ENCODE data around the gene TRIM65.

The TRIM65 gene

DNA sequence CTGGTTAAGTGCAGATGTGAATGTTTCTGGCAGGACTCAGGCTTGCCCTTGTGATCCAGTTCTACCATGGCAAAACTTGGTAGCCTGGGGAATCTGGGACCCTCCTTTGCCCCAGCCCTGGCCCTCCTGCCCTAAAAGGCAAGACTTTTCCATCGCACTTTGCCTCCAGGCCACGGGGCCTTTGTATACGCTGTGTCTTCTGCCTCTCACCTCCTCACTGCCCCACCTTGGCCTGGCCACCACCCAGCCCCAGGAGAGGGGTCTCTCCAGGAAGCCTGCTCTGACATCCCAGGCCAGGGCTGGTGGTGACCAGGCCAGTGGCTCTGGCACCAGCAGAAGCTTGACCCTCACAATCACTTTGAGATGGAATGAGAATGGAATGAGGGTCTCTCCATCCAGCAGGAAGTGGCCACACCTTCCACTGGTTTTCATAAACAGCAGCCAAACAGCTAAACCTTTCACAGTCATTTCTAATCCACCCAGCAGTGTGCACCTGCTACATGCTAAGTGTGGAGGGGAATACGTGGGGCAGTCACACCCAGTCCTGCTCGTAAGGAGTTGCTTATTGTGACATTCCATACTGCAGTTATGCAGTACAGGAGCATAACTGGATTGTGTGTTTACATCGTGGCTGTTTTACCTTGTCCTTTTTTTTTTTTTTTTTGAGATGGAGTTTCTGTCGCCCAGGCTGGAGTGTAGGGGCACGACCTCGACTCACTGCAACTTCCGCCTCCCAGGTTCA, 9.6 kb upstream of the TRIM65 start:
- Histone ChIP-seq H3K9ac (ENCODE audit: low read length in 5 of 5) (peak overlapping the region in 1 of 5 donors; percentile 25), H3K4me3 (ENCODE audit: low read depth in 1 of 5, low read length in 5 of 5) (no peak overlapping the region), H3K27me3 (ENCODE audit: control insufficient read depth in 5 of 5, insufficient read depth in 4 of 5, low read length in 5 of 5) (no peaks in the 10 kb centered on the region), H3K36me3 (ENCODE audit: control insufficient read depth in 5 of 5, insufficient read depth in 5 of 5, low read length in 5 of 5) (peaks cover 0 to 21% (median 15%) of the 10 kb centered on the region in 5 donors), H3K9me3 (ENCODE audit: control insufficient read depth in 5 of 5, low read length in 5 of 5) (no peaks in the 10 kb centered on the region), H3K27ac (ENCODE audit: low read depth, low read length) (no peak overlapping the region), H3K4me1 (ENCODE audit: control insufficient read depth in 5 of 5, insufficient read depth in 5 of 5, low read length in 5 of 5) (peaks cover 2 to 12% (median 10%) of the 10 kb centered on the region in 5 donors)

- peak within 1 kb of the TSS; percentile 55 to 79 (median 72) for H3K4me3 ChIP-seq (ENCODE audit: low read depth in 1 of 5, low read length in 5 of 5)
Measured at GRCh38 chr17:75904749-75905521, 8.2 kb upstream of the TRIM65 start, which contains the start of gene MRPL38. Gene MRPL38 (minus strand): TSS chr17:75904884. CDS start chr17:75904875, 9 bp downstream.

GRCh38 chr17:75902406-75902805, 5.7 kb upstream of the TRIM65 start:
- Histone ChIP-seq H3K4me3 (ENCODE audit: low read depth in 1 of 5, low read length in 5 of 5) (no peak overlapping the region), H3K4me1 (ENCODE audit: control insufficient read depth in 5 of 5, insufficient read depth in 5 of 5, low read length in 5 of 5) (peaks cover 2 to 25% (median 15%) of the 10 kb centered on the region in 5 donors), H3K9ac (ENCODE audit: low read length in 5 of 5) (no peak overlapping the region), H3K27me3 (ENCODE audit: control insufficient read depth in 5 of 5, insufficient read depth in 4 of 5, low read length in 5 of 5) (no peaks in the 10 kb centered on the region), H3K27ac (ENCODE audit: low read depth, low read length) (no peak overlapping the region), H3K36me3 (ENCODE audit: control insufficient read depth in 5 of 5, insufficient read depth in 5 of 5, low read length in 5 of 5) (peaks cover 0 to 52% (median 48%) of the 10 kb centered on the region in 5 donors), H3K9me3 (ENCODE audit: control insufficient read depth in 5 of 5, low read length in 5 of 5) (no peaks in the 10 kb centered on the region)

More at GRCh38 chr17:75904749-75905521, 8.2 kb upstream of the TRIM65 start, which contains the start of gene MRPL38:
- peaks cover 0 to 29% (median 28%) of the 10 kb centered on the region in 5 donors for H3K36me3 ChIP-seq (ENCODE audit: control insufficient read depth in 5 of 5, insufficient read depth in 5 of 5, low read length in 5 of 5)
- H3K9me3 ChIP-seq (ENCODE audit: control insufficient read depth in 5 of 5, low read length in 5 of 5), result no peaks in the 10 kb centered on the region
- H3K27ac ChIP-seq (ENCODE audit: low read depth, low read length), result peak within 1 kb of the TSS; percentile 74
- H3K4me1 ChIP-seq (ENCODE audit: control insufficient read depth in 5 of 5, insufficient read depth in 5 of 5, low read length in 5 of 5), result peaks cover 2 to 15% (median 11%) of the 10 kb centered on the region in 5 donors
- H3K9ac ChIP-seq (ENCODE audit: low read length in 5 of 5), result peak within 1 kb of the TSS in 4 of 5 donors; percentile 72 to 82 (median 79)
- H3K27me3 ChIP-seq (ENCODE audit: control insufficient read depth in 5 of 5, insufficient read depth in 4 of 5, low read length in 5 of 5), result no peaks in the 10 kb centered on the region

DNA sequence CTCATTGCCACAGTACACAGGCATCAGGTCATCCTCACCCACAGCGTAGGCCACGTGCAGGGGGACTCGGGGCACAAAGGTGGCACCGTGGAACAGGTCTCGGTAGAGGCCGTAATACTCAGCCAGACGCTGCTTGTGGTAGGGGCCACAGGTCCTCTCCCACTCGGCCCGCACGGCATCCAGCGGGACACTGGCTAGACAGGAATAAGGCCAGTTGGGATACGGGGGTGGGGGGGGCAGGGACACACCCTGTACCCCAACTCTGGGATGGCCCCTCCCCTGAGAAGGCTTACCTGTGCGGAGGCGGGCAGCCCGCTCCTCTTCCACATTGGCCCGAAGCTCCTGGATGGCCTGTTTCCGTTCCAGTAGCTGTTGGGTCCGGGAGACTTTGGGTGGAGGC, 5.0 kb upstream of the TRIM65 start:
- Histone ChIP-seq H3K9me3 (ENCODE audit: control insufficient read depth in 5 of 5, low read length in 5 of 5) (no peaks in the 10 kb centered on the region), H3K4me3 (ENCODE audit: low read depth in 1 of 5, low read length in 5 of 5) (no peak overlapping the region), H3K27ac (ENCODE audit: low read depth, low read length) (no peak overlapping the region), H3K36me3 (ENCODE audit: control insufficient read depth in 5 of 5, insufficient read depth in 5 of 5, low read length in 5 of 5) (peaks cover 0 to 52% (median 48%) of the 10 kb centered on the region in 5 donors), H3K27me3 (ENCODE audit: control insufficient read depth in 5 of 5, insufficient read depth in 4 of 5, low read length in 5 of 5) (no peaks in the 10 kb centered on the region), H3K9ac (ENCODE audit: low read length in 5 of 5) (no peak overlapping the region), H3K4me1 (ENCODE audit: control insufficient read depth in 5 of 5, insufficient read depth in 5 of 5, low read length in 5 of 5) (peaks cover 2 to 31% (median 19%) of the 10 kb centered on the region in 5 donors)

- H3K27ac ChIP-seq (ENCODE audit: low read depth, low read length), result no peak overlapping the region
- no peak overlapping the region for H3K4me3 ChIP-seq (ENCODE audit: low read depth in 1 of 5, low read length in 5 of 5)
- peaks cover 0 to 52% (median 48%) of the 10 kb centered on the region in 5 donors for H3K36me3 ChIP-seq (ENCODE audit: control insufficient read depth in 5 of 5, insufficient read depth in 5 of 5, low read length in 5 of 5)
- H3K9ac ChIP-seq (ENCODE audit: low read length in 5 of 5), result no peak overlapping the region
- peaks cover 2 to 34% (median 20%) of the 10 kb centered on the region in 5 donors for H3K4me1 ChIP-seq (ENCODE audit: control insufficient read depth in 5 of 5, insufficient read depth in 5 of 5, low read length in 5 of 5)
- H3K27me3 ChIP-seq (ENCODE audit: control insufficient read depth in 5 of 5, insufficient read depth in 4 of 5, low read length in 5 of 5), result no peaks in the 10 kb centered on the region
- H3K9me3 ChIP-seq (ENCODE audit: control insufficient read depth in 5 of 5, low read length in 5 of 5), result no peaks in the 10 kb centered on the region
Measured at GRCh38 chr17:75900691-75901533, 4.2 kb upstream of the TRIM65 start.

DNA sequence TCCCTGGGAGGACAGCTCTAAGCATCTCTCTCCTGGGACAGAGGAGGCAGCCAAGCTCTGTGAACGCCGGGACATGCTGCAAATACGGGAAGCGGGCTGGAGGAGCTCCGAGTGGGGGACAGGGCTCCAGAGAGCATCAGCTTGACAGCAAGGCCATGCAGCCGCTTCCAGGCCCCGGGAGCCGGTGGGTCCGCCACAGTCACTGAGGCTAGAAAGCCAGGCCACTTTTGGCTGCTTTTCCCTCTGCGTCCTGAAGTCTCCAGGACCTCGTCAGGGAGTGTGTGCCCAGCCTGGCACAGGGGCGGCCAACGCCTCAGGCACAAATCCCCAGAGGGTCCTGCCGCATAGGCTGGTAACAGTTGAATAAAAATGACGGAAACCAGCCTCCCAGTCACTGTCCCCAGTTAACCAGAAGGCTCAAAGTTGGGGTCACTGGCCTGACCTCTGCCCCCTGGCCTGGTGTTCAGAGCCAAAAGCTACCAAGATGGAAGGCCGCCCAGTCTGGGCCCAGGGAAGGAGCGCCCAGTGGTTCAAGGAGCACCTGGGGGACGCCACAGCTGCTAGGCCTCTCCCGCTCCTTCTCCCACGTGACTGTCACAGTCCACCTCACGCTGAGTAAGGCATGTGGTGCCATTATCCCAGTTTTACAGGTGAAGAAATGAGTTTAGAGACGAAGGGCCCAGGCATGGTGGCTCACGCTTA, 3.2 kb upstream of the TRIM65 start:
- H3K9me3 ChIP-seq (ENCODE audit: control insufficient read depth in 5 of 5, low read length in 5 of 5), result no peaks in the 10 kb centered on the region
- H3K4me3 ChIP-seq (ENCODE audit: low read depth in 1 of 5, low read length in 5 of 5), result no peak overlapping the region
- peaks cover 4 to 41% (median 30%) of the 10 kb centered on the region in 5 donors for H3K4me1 ChIP-seq (ENCODE audit: control insufficient read depth in 5 of 5, insufficient read depth in 5 of 5, low read length in 5 of 5)
- peaks cover 0 to 52% (median 48%) of the 10 kb centered on the region in 5 donors for H3K36me3 ChIP-seq (ENCODE audit: control insufficient read depth in 5 of 5, insufficient read depth in 5 of 5, low read length in 5 of 5)
- H3K9ac ChIP-seq (ENCODE audit: low read length in 5 of 5), result peak overlapping the region in 1 of 5 donors; percentile 7
- no peaks in the 10 kb centered on the region for H3K27me3 ChIP-seq (ENCODE audit: control insufficient read depth in 5 of 5, insufficient read depth in 4 of 5, low read length in 5 of 5)
- no peak overlapping the region for H3K27ac ChIP-seq (ENCODE audit: low read depth, low read length)

DNA sequence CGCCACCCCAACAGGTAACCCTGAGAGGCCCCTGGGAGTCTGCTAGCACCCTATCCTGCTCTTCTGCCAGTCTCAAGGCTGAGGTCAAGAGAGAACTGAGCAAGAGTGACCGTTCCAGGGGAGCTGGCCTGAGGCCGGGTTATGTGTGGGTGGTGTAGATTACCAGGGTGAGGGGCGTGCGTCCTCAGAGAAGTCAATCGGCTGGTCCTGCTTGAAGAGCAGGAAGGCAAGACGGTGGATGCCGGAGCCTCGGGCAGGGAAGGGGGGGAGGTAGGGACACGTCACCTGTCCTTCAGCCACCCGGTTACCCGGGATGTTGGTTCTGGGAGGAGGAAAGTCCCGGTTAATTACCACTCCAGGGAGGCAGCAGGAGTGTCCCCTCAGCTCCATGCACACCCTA, 2.6 kb upstream of the TRIM65 start:
- Histone ChIP-seq H3K4me1 (ENCODE audit: control insufficient read depth in 5 of 5, insufficient read depth in 5 of 5, low read length in 5 of 5) (peaks cover 4 to 45% (median 31%) of the 10 kb centered on the region in 5 donors), H3K9me3 (ENCODE audit: control insufficient read depth in 5 of 5, low read length in 5 of 5) (no peaks in the 10 kb centered on the region), H3K4me3 (ENCODE audit: low read depth in 1 of 5, low read length in 5 of 5) (no peak overlapping the region), H3K27ac (ENCODE audit: low read depth, low read length) (no peak overlapping the region), H3K36me3 (ENCODE audit: control insufficient read depth in 5 of 5, insufficient read depth in 5 of 5, low read length in 5 of 5) (peaks cover 0 to 52% (median 48%) of the 10 kb centered on the region in 5 donors), H3K9ac (ENCODE audit: low read length in 5 of 5) (peak overlapping the region in 1 of 5 donors; percentile 51), H3K27me3 (ENCODE audit: control insufficient read depth in 5 of 5, insufficient read depth in 4 of 5, low read length in 5 of 5) (no peaks in the 10 kb centered on the region)

GRCh38 chr17:75898791-75899190, 2.0 kb upstream of the TRIM65 start:
- H3K27me3 ChIP-seq (ENCODE audit: control insufficient read depth in 5 of 5, insufficient read depth in 4 of 5, low read length in 5 of 5), result no peaks in the 10 kb centered on the region
- peaks cover 0 to 52% (median 48%) of the 10 kb centered on the region in 5 donors for H3K36me3 ChIP-seq (ENCODE audit: control insufficient read depth in 5 of 5, insufficient read depth in 5 of 5, low read length in 5 of 5)

DNA sequence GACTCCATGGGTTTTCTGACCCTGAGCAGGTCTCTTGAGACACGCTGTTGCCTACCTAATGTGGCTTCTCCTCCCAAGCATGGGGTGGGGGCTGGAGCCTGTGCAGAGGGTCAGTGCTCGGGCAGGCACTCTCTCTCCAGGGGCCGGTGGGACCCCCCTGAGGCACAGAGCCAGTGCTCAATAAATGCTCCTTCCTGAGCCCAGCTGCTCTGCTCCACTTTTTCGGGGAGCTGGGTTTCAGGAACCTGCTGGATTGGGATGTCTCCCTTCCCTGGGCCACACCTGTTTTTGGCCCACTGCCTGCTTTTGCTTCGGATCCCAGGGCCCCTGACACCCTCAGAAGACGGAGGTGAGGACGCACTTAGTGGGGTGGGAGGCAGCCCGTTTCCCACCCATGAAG, 1.3 kb upstream of the TRIM65 start:
- no peaks in the 10 kb centered on the region for H3K27me3 ChIP-seq (ENCODE audit: control insufficient read depth in 5 of 5, insufficient read depth in 4 of 5, low read length in 5 of 5)
- H3K27ac ChIP-seq (ENCODE audit: low read depth, low read length), result peak overlapping the region; percentile 76
- peaks cover 0 to 52% (median 47%) of the 10 kb centered on the region in 5 donors for H3K36me3 ChIP-seq (ENCODE audit: control insufficient read depth in 5 of 5, insufficient read depth in 5 of 5, low read length in 5 of 5)
- H3K9me3 ChIP-seq (ENCODE audit: control insufficient read depth in 5 of 5, low read length in 5 of 5), result no peaks in the 10 kb centered on the region
- H3K9ac ChIP-seq (ENCODE audit: low read length in 5 of 5), result no peak overlapping the region
- H3K4me3 ChIP-seq (ENCODE audit: low read depth in 1 of 5, low read length in 5 of 5), result no peak overlapping the region
- peaks cover 2 to 47% (median 30%) of the 10 kb centered on the region in 5 donors for H3K4me1 ChIP-seq (ENCODE audit: control insufficient read depth in 5 of 5, insufficient read depth in 5 of 5, low read length in 5 of 5)

More at GRCh38 chr17:75898791-75899190, 2.0 kb upstream of the TRIM65 start:
- Histone ChIP-seq H3K9me3 (ENCODE audit: control insufficient read depth in 5 of 5, low read length in 5 of 5) (no peaks in the 10 kb centered on the region), H3K27ac (ENCODE audit: low read depth, low read length) (no peak overlapping the region), H3K4me1 (ENCODE audit: control insufficient read depth in 5 of 5, insufficient read depth in 5 of 5, low read length in 5 of 5) (peaks cover 2 to 45% (median 30%) of the 10 kb centered on the region in 5 donors), H3K4me3 (ENCODE audit: low read depth in 1 of 5, low read length in 5 of 5) (no peak overlapping the region), H3K9ac (ENCODE audit: low read length in 5 of 5) (no peak overlapping the region)

Data from subcutaneous abdominal adipose tissue (tissue), 5 donors.